Keratinocyte (primary cell): Measurements from ENCODE around the gene EXT2.

Experiments
- CTCF ChIP-seq, 3 experiments: IDR thresholded peaks in 1 of 3; conservative IDR thresholded peaks in 1 of 3; optimal IDR thresholded peaks in 1 of 3; 2 replicates in 2 of 3; 3 replicates in 1 of 3; pipeline versions ENCODE3 to v1.5.1; 2011; ENCODE audit warnings: low read length in 3 of 3, mild to moderate bottlenecking in 3 of 3, moderate library complexity in 2 of 3, control low read depth in 1 of 3, inconsistent platforms in 1 of 3; ENCODE audit not compliant: insufficient read depth in 2 of 3; ENCODE audit errors: extremely low read depth in 1 of 3
- EZH2 ChIP-seq: IDR thresholded peaks from one replicate; pipeline ENCODE4 v1.6.1; 2012; ENCODE audit warnings: inconsistent platforms, mild to moderate bottlenecking, low read length, moderate library complexity

GRCh38 chr11:44268614-44269080 is 173.2 kb downstream of the EXT2 start:
- TF ChIP-seq CTCF (optimal IDR thresholded peaks at IDR 0.05 in 1 of 3, IDR thresholded peaks at IDR 0.05 in 1 of 3, conservative IDR thresholded peaks at IDR 0.05 in 1 of 3; ENCODE audit: extremely low read depth in 1 of 3, insufficient read depth in 2 of 3, low read length in 3 of 3) = no peak
- no peak for TF ChIP-seq EZH2
